HCT116 (cell line): Measurements from ENCODE around the gene CLTA. TPM values are rescaled to one million over a fixed set of nuclear protein-coding genes. Genes with fewer than 3 reads are reported as not detected.

Experiments used
- ATAC-seq: fragments of 200-7000 bp; cut with Tn5 transposase; 2 replicates; pipeline ENCODE4 v1.9.1; 2020; ENCODE audit warnings: mild to moderate bottlenecking, moderate library complexity
- BruUV-seq: library from RNA; stranded (reverse); fragments of 400-500 nt; replicated peaks from 2 replicates; lab custom pipeline; 2021; lab: Mats Ljungman, UMichigan
- CTCF ChIA-PET: fragments of 300-600 bp; sonication (Branson Sonifier 250); formaldehyde crosslinking; loops from one replicate; lab custom pipeline; 2021; ENCODE audit warnings: antibody characterized with exemption; lab: Charles Lee
- POLR2A ChIA-PET: fragments of 300-600, 350-600 bp; sonication (Branson Sonifier 250); formaldehyde crosslinking; loops from one replicate; lab custom pipeline; 2021; ENCODE audit warnings: antibody characterized with exemption; lab: Charles Lee
- RAD21 ChIA-PET, 2 experiments: fragments of 300-600 bp; sonication (Branson Sonifier 250); formaldehyde crosslinking; loops; one replicate each; lab custom pipeline; 2023; ENCODE audit warnings: low total read pairs in 2 of 2; ENCODE audit not compliant: uncharacterized antibody in 2 of 2, unreplicated experiment in 2 of 2, low non-redundant PET in 1 of 2; lab: Charles Lee
- DNase-seq: peaks from one replicate; pipeline ENCODE4 v3.0.0-alpha.2; 2010; ENCODE audit warnings: low read depth, low spot score
- H2AFZ ChIP-seq: fragments of 200-600 bp; shearing (Covaris generic), sonication (generic); 2 replicates; pipeline ENCODE4 v1.6.1; 2017; ENCODE audit warnings: low read depth, mixed run types, mixed read lengths, antibody characterized with exemption, low read length; ENCODE audit not compliant: poor library complexity, severe bottlenecking
- H3K27ac ChIP-seq: 2 replicates; pipeline ENCODE4 v1.5.1; 2012; ENCODE audit warnings: low read depth, low read length
- H3K27me3 ChIP-seq: fragments of 200-600 bp; sonication (generic); 2 replicates; pipeline ENCODE4 v1.6.1; 2016; ENCODE audit warnings: mixed run types, low read length, mixed read lengths; ENCODE audit not compliant: insufficient read depth
- H3K36me3 ChIP-seq, 2 experiments: fragments of 200-500 bp in 1 of 2; fragments of 200-600 bp in 1 of 2; sonication (Bioruptor generic) in 1 of 2; sonication (generic) in 1 of 2; 2 replicates each; pipeline versions ENCODE4 v1.5.1 to v1.6.1; 2014 to 2016; ENCODE audit warnings: low read length in 2 of 2, inconsistent platforms in 1 of 2, mixed read lengths in 1 of 2, mixed run types in 1 of 2; ENCODE audit not compliant: insufficient read depth in 2 of 2, control insufficient read depth in 1 of 2
- H3K4me1 ChIP-seq, 2 experiments: fragments of 200-600 bp in 1 of 2; sonication (generic) in 1 of 2; 2 replicates each; pipeline versions ENCODE4 v1.5.1 to v1.6.1; 2012 to 2017; ENCODE audit warnings: low read length in 2 of 2, inconsistent platforms in 1 of 2, mild to moderate bottlenecking in 1 of 2, mixed read lengths in 1 of 2, mixed run types in 1 of 2, moderate library complexity in 1 of 2; ENCODE audit not compliant: insufficient read depth in 2 of 2, control insufficient read depth in 1 of 2
- H3K4me2 ChIP-seq: fragments of 200-600 bp; sonication (generic); 2 replicates; pipeline ENCODE4 v1.6.1; 2017; ENCODE audit warnings: mixed run types, low read length, mixed read lengths
- H3K4me3 ChIP-seq, 2 experiments: fragments of 200-600 bp in 1 of 2; sonication (generic) in 1 of 2; replicated peaks in 1 of 2; 2 replicates each; pipeline ENCODE4 v1.5.1; 2011 to 2016; ENCODE audit warnings: low read length in 2 of 2, control low read depth in 1 of 2, low read depth in 1 of 2, mild to moderate bottlenecking in 1 of 2, mixed read lengths in 1 of 2, mixed run types in 1 of 2
- H3K79me2 ChIP-seq: fragments of 200-600 bp; sonication (generic); 2 replicates; pipeline ENCODE4 v1.6.1; 2017; ENCODE audit warnings: mild to moderate bottlenecking, mixed run types, low read length, moderate library complexity, mixed read lengths; ENCODE audit not compliant: insufficient read depth
- H3K9ac ChIP-seq: fragments of 200-600 bp; sonication (generic); 2 replicates; pipeline ENCODE4 v1.6.1; 2016; ENCODE audit warnings: low read length, mixed read lengths
- H3K9me2 ChIP-seq: fragments of 200-600 bp; sonication (generic), shearing (Covaris generic); 2 replicates; pipeline ENCODE4 v1.6.1; 2017; ENCODE audit warnings: mixed run types, mild to moderate bottlenecking, moderate library complexity; ENCODE audit not compliant: insufficient read depth
- H3K9me3 ChIP-seq, 2 experiments: fragments of 200-500 bp in 1 of 2; fragments of 200-600 bp in 1 of 2; sonication (Bioruptor generic) in 1 of 2; sonication (generic) in 1 of 2; 2 replicates each; pipeline ENCODE4 v1.6.1; 2014 to 2017; ENCODE audit warnings: low read length in 2 of 2, mixed read lengths in 2 of 2, inconsistent platforms in 1 of 2, low read depth in 1 of 2, mild to moderate bottlenecking in 1 of 2, mixed run types in 1 of 2, moderate library complexity in 1 of 2; ENCODE audit not compliant: control insufficient read depth in 1 of 2, insufficient read depth in 1 of 2
- H4K20me1 ChIP-seq: fragments of 200-600 bp; sonication (generic), shearing (Covaris generic); 2 replicates; pipeline ENCODE4 v1.6.1; 2017; ENCODE audit warnings: mixed run types, mild to moderate bottlenecking, moderate library complexity; ENCODE audit not compliant: insufficient read depth
- ATF3 ChIP-seq: IDR thresholded peaks from 2 replicates; pipeline ENCODE4 v1.6.1; 2012
- CBX3 ChIP-seq: IDR thresholded peaks from 2 replicates; pipeline ENCODE4 v1.6.1; 2012; ENCODE audit warnings: low read depth
- CEBPB ChIP-seq: IDR thresholded peaks from 2 replicates; pipeline ENCODE4 v1.6.1; 2012; ENCODE audit warnings: low read depth
- EGR1 ChIP-seq: IDR thresholded peaks from 2 replicates; pipeline ENCODE4 v1.6.1; 2012; ENCODE audit warnings: low read depth
- EZH2phosphoT487 ChIP-seq: fragments of 200-600 bp; IDR thresholded peaks from 2 replicates; pipeline ENCODE4 v1.6.1; 2018; ENCODE audit warnings: antibody characterized with exemption, borderline replicate concordance
- FOSL1 ChIP-seq: IDR thresholded peaks from 2 replicates; pipeline ENCODE4 v1.6.1; 2012; ENCODE audit warnings: low read depth
- MAX ChIP-seq: IDR thresholded peaks from 2 replicates; pipeline ENCODE4 v1.6.1; 2012
- POLR2A ChIP-seq: IDR thresholded peaks from 2 replicates; pipeline ENCODE4 v1.7.0; 2011; ENCODE audit warnings: borderline replicate concordance; ENCODE audit not compliant: insufficient read depth, insufficient read length; ENCODE audit errors: extremely low read depth
- POLR2AphosphoS5 ChIP-seq: IDR thresholded peaks from 2 replicates; pipeline ENCODE4 v1.6.1; 2011; ENCODE audit warnings: mild to moderate bottlenecking, low read depth, low read length, moderate library complexity
- RAD21 ChIP-seq: IDR thresholded peaks from 2 replicates; pipeline ENCODE4 v1.6.1; 2012; ENCODE audit warnings: low read depth, mild to moderate bottlenecking
- SP1 ChIP-seq: IDR thresholded peaks from 2 replicates; pipeline ENCODE4 v1.6.1; 2012; ENCODE audit warnings: low read depth
- YY1 ChIP-seq: IDR thresholded peaks from 2 replicates; pipeline ENCODE4 v1.6.1; 2011; ENCODE audit warnings: low read length, low read depth, moderate library complexity, mild to moderate bottlenecking; ENCODE audit not compliant: insufficient replicate concordance; ENCODE audit errors: extremely low read depth
- ZBTB33 ChIP-seq: IDR thresholded peaks from 2 replicates; pipeline ENCODE4 v1.6.1; 2011; ENCODE audit warnings: mild to moderate bottlenecking, low read length, moderate library complexity; ENCODE audit not compliant: insufficient replicate concordance; ENCODE audit errors: extremely low read depth
- ZNF274 ChIP-seq: fragments of 200-500 bp; sonication (Bioruptor generic); IDR thresholded peaks from 2 replicates; pipeline ENCODE4 v1.6.1; 2014; ENCODE audit warnings: mild to moderate bottlenecking, low read depth, low read length, inconsistent platforms
- intact Hi-C: fragments of 100-400 bp; cut with micrococcal nuclease; formaldehyde crosslinking; loops from 2 replicates; pipeline ENCODE4 v1.10.0; 2022
- total RNA-seq: library from RNA; stranded (reverse); gene quantifications from one replicate; pipeline ENCODE4 v1.2.1, GENCODE V29; 2021; ENCODE audit not compliant: unreplicated experiment

Gene CLTA
- total RNA-seq, 1 experiment from 2014 or later, result 152 TPM

- ChIA-PET RAD21 (no interaction called here), POLR2A (interaction anchor here (1.5 kb wide), 1 partner anchor 16 kb away, joined by 4 read pairs; the partner anchor contains the start of gene CLTA), CTCF (no interaction called here)
- Histone ChIP-seq H3K79me2 (no peaks in the 10 kb centered on the region), H3K9me2 (no peaks in the 10 kb centered on the region), H3K27ac (no peak overlapping the region), H3K4me3 (no peak overlapping the region), H3K27me3 (no peaks in the 10 kb centered on the region), H3K36me3 (no peaks in the 10 kb centered on the region), H3K4me1 (no peaks in the 10 kb centered on the region), H2AFZ (no peak overlapping the region), H3K4me2 (no peak overlapping the region), H3K9ac (no peak overlapping the region), H4K20me1 (no peaks in the 10 kb centered on the region), H3K9me3 (no peaks in the 10 kb centered on the region)
- BruUV-seq, result no TSS peak
- ATAC-seq (no peak), DNase-seq (no peak)
- intact Hi-C loops, result no loop called here
- TF ChIP-seq ATF3, result no peak
- TF ChIP-seq ZBTB33, result no peak
- TF ChIP-seq POLR2AphosphoS5, result no peak
- no peak for TF ChIP-seq CBX3
- no peak for TF ChIP-seq POLR2A
- no peak for TF ChIP-seq EGR1
- no peak for TF ChIP-seq SP1
- TF ChIP-seq FOSL1, result no peak
- no peak for TF ChIP-seq YY1
- no peak for TF ChIP-seq EZH2phosphoT487
- TF ChIP-seq CEBPB, result no peak
- TF ChIP-seq MAX, result no peak
- TF ChIP-seq RAD21, result no peak
- no peak for TF ChIP-seq ZNF274
Observed at GRCh38 chr9:36174271-36174670, 16.4 kb upstream of the CLTA start.
